IPS DF 4.7 (cell line): ENCODE results near the gene SERGEF.

ENCODE experiments used
- DNase-seq: peaks from one replicate; pipeline ENCODE4 v3.0.0-alpha.2; 2013; ENCODE audit warnings: low spot score; ENCODE audit errors: extremely low read depth

Gene SERGEF

DNA sequence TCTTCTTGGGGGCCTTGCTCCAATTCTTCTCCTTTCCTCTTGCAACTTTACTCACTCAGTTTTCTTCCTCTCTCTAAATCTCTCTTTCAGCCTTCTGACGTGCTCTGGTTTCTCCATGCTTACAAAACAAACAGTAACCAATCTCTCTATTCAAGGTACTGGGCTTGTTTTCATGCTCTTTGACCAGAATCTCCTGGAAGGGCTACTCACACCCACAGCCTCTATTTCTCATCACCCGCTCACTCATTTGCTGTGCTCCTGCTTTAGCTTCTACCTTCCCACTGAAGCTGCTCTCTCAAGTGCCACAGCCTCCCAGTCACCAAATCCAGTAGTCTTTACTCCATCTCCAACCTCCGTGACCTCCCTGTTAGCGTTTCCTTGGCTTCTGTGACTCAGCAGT, 60.4 kb downstream of the SERGEF start:
- no peak for DNase-seq

GRCh38 chr11:17951685-17952388, 61.0 kb downstream of the SERGEF start:
- DNase-seq, result no peak

DNA sequence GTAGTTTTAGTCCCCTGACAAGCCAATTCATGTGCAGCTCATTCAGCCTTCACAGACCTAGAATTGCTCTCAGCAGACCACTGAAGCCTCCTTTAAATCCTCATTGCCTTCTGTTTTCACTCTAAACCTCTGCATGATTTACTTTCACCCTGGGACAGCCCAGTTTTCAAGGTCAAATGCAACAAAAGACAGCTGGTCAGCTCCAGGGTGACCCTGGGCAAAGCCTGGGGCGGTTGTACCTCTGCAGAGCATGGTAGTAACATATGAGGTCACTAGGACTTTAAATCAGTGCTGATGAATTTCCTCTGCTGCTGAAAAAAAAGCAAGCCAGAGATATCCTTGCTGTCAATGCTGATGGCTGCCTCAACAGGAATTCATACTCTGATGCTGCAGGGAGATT, 62.2 kb downstream of the SERGEF start:
- no peak for DNase-seq

GRCh38 chr11:17948296-17948695, 64.6 kb downstream of the SERGEF start:
- no peak for DNase-seq

GRCh38 chr11:17939542-17939941, 73.3 kb downstream of the SERGEF start:
- no peak for DNase-seq

GRCh38 chr11:17936790-17937189, 76.1 kb downstream of the SERGEF start:
- DNase-seq, result no peak

DNA sequence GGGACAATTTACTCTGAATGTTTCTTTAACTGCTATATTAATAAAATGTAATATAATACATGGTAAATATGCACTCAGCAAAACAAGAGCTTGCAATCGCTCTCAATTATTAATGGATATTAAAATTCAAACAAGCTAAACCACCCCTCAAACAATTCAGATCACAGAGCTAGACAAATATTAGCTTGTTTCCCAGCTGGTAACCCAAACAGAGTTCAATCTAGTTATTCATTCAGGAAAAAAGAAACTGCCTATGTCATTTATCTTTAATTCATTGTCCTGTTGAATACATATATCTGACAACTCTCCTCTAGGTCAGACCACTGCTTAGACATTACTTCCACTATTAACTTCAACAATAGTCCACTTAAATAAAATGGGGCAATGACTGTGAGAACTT, 78.7 kb downstream of the SERGEF start:
- DNase-seq, result no peak

- no peak for DNase-seq
Observed at GRCh38 chr11:17933708-17934107, 79.1 kb downstream of the SERGEF start.

GRCh38 chr11:17932472-17932871, 80.4 kb downstream of the SERGEF start:
- DNase-seq, result no peak

DNA sequence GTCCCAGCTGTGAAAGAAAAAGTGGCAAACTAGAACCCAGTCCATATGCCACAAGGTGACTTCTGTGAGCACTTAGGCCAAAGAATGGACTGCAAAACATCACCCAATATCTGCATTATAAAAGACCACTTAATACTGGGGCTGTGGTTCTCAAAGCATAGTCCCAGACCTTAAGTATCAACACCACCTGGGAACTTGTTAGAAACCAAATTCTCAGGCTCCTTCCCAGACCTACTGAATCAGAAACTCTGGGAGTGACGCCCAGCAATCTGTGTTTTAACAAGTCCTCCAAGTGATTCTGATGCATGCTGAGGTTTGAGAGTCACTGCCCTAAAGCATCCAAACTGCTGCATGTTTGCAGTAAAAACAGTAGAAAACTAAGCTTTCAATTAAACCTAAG, 81.3 kb downstream of the SERGEF start:
- DNase-seq, result no peak

GRCh38 chr11:17930544-17931125, 82.2 kb downstream of the SERGEF start:
- no peak for DNase-seq

- no peak for DNase-seq
Observed at GRCh38 chr11:17929171-17929570, 83.7 kb downstream of the SERGEF start.

DNA sequence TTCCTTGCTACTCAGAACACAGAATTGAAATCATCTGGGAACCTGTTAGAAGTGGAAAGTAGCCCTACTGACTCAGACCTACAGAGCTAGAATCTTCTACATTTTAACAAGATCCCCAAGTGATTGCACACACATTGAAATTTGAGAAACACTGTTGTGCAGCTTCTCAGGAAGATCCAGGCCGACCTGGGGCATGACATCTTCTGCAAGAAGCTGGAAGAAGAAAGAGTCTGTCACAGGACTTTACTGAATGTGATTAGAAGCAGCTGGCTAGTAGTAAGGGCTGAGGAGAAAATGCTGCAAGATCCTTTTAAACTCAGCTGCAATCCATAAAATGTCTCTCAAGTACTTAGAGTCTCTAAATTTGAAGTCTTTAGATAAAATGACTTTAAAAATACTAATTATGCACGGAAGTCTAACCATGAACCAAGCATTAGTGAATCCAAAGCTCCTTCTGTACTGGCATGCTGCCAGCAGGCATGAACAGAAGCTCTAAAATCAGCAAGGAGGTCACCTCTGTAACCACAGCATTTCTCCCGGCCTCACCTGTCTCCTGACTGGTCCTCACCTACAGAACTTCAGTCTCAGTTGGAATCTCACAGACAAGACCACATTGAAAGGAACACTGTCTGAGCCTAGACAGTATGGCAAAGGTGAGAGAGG, 85.0 kb downstream of the SERGEF start:
- DNase-seq, result no peak

DNA sequence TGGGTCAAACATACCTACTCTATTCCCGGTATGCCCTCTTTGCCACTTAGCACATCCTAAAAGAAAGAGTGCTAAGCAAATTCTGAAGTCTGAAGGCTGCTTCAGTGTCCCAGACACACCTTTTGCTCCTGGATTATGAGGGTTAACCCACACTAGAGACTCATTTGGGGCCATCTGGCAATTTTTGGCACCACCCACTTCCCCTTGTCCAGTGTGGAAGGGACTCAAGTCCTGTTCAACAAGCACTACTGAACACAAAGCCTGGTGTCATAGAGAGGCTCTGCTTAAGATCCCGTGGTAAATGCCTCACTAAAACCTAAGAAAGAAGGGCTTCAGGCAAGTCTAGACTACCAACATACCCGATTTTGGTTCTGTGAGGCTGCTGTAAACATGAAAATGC, 85.8 kb downstream of the SERGEF start:
- DNase-seq, result no peak

DNA sequence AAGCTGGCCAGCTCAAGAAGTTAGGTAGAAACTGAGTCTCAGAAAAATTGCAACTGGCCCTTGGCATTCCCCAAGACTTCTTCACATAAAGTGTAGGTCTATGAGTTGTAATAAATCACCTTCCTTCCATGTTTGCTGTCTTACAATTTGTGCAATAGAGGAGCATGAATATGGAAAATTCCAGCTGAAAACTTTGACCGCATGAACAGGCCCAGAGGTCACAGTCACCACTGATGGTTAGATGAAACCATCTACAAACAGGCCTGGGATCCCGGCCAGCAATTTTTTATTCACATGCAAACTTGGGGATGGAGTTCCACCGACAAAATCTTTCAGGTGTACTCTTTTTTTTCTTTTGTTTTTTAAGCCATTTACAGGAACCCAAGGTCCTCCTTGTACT, 88.1 kb downstream of the SERGEF start:
- no peak for DNase-seq

DNA sequence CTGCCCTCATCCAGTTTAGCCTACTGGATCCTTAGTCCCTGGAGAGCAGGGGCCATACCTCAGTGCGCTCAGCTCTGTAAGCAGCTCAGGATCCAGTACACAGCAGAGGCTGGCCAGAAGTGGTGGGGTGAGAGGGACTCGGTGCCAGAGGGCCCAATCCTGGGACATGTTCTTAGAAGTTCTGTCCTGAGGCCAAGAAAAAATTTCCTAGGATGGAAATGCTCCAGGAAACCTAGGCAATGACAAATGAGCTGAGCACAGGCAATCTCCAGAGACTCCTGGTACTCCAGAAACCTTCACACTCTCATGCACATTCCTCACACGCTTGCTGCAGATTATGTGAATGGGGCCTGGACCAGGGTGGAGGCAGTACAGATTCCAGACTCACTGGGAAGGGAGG, 89.6 kb downstream of the SERGEF start:
- no peak for DNase-seq

DNA sequence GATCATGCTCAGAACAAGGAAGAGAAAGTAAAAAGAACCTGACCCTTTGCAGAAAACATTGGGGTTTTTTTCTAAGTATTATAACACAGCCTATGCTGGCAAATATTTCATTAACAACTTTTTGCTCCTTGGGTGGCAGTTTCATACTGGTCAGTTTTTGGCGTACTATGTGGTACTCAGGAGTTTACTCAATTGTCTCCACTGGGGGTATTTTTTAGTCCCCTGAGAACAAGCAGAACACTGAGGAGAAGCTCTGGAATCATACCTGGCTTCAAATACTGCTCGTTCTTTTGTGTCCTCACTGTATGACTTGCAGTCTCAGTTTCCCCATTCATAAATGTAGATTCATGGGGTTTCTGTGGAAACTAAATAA, 90.4 kb downstream of the SERGEF start:
- DNase-seq, result no peak

- no peak for DNase-seq
Observed at GRCh38 chr11:17921659-17922415, 91.0 kb downstream of the SERGEF start.

- no peak for DNase-seq
Observed at GRCh38 chr11:17918049-17918605, 94.7 kb downstream of the SERGEF start.

GRCh38 chr11:17917556-17917955, 95.3 kb downstream of the SERGEF start:
- DNase-seq, result no peak

GRCh38 chr11:17915500-17916143, 97.2 kb downstream of the SERGEF start:
- DNase-seq, result no peak
